LNCAP (cell line): ENCODE measurements around the gene MEP1A.

ENCODE experiments used
- TF ChIP-seq, protein P1 (sequence below): fragments of 450-650 bp; IDR thresholded peaks from 2 replicates; pipeline ENCODE4 v1.5.1; 2017; ENCODE audit warnings: mild to moderate bottlenecking

Gene MEP1A

DNA sequence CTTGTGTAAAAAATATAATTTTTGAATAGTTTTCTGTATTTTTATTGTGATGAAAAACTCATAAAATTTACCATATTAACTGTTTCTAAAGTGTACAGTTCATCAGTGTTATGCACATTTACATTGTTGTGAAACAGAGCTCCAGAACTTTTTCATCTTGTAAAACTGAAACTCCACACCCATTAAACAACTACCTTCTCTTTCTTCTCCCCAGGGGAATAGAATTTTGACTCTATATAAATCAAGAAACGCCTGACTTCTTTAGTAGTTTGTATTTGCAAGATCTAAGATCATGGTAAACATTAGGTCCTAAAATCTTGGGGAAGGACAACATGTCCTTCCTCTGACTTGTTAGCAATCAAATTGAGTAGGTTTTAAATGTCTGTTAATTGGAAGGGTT lies 37.3 kb upstream of the MEP1A start:
- TF ChIP-seq, protein P1, sequence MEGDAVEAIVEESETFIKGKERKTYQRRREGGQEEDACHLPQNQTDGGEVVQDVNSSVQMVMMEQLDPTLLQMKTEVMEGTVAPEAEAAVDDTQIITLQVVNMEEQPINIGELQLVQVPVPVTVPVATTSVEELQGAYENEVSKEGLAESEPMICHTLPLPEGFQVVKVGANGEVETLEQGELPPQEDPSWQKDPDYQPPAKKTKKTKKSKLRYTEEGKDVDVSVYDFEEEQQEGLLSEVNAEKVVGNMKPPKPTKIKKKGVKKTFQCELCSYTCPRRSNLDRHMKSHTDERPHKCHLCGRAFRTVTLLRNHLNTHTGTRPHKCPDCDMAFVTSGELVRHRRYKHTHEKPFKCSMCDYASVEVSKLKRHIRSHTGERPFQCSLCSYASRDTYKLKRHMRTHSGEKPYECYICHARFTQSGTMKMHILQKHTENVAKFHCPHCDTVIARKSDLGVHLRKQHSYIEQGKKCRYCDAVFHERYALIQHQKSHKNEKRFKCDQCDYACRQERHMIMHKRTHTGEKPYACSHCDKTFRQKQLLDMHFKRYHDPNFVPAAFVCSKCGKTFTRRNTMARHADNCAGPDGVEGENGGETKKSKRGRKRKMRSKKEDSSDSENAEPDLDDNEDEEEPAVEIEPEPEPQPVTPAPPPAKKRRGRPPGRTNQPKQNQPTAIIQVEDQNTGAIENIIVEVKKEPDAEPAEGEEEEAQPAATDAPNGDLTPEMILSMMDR = no peak

DNA sequence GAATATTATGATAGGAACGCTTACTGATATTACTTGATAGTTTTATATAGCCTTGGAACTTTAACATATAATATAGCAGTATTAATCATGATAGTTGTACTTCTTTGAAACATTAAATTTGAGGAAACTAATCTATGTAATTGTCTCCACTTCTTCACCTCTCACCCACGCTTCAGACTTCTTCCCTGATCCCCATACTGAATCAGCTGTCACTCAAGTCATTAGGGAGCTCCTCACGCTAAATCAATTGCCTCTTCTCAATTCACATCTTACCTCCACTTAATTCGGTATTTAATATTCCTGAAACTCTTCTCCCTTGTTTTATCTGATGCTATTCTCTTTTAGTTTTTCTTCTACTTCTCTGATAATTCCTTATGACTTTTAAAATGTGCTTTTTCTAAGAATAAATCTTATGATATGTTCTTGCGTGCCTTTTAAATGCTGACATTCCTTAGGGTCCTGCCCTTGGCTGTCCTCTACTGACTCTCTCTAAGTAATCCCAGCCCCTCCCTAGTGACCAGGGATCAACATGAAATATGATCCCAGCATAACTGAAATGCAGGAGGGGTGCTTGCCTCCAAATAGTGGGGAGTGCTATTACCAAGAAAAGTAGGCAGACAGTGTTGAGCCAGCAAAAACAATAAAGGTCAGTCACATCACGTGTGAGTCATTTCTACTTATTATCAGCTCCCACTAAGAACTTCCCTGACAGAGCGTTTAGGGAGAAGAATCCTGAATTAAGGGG lies 36.5 kb upstream of the MEP1A start:
- TF ChIP-seq, protein P1 = no peak

DNA sequence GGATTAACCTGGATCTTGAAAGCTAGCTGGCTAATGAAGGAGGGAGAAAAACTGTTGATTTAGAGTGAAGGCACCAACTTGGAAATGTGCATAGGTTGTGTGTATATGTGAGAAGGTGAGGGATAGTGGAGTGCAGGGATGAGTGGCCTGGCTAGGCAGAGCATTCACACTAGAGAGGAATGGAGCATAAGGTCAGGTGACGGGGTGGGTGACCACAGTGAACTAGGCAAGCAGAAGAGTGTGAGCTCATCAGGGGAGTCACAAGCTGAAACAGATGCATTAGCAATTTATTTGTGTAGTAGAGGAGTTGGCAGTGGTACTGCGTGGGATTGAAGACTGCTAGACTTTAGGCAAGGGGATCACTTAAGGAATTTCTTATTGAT lies 36.0 kb upstream of the MEP1A start:
- TF ChIP-seq, protein P1 = no peak

DNA sequence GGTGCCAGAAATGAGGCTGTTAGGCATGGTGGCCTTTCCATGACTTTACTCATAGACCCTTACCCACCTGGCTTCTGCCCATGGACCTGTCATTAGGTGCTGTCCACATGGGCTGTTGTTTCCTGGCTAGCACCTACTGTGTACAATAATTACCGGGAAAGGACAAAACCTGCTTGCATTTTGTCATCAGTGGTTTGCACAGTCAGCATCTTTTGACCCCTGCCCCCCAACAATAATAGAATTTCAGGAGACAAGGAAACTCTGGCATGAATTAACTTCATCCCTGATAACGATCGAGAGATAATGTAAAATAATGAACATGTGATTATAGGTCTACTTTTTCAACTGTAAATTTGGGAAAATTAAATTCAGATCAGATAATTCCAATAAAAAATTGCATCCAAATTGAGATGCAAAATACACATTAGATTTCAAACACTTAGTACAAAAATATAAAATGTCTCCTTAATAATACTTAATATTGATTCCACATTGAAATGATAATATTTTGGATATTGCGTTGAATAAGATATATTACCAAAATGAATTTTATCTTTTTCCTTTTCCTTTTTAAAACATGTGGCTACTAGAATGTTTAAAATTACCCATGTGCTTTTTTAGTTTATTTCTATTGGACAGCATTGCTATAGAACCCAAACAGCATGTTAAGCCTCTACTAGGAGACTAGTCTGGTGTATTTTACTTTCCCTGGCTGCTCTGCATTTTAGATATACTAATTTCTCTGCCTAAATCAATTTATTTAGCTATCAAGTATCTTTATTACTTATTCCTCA lies 34.0 kb upstream of the MEP1A start:
- TF ChIP-seq, protein P1 = no peak

DNA sequence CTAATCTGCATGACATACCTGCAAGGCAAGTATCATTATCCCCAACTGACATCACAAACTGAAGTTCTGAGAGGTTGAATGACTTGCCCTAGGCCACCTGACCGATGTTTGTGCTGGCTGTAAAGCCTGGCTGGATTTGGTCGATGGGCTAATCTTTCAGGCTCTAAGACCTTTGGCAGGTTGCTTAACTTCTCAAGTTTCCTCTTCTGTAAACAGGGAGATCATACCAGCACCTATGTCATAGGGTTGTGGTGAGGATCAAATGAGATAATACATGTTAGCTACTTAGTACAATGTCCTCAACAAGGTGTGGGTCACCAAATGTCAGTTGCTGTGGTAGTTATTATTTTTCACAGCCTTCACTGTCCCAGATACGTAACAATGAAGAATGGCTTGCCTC lies 32.3 kb upstream of the MEP1A start:
- TF ChIP-seq, protein P1 = no peak

DNA sequence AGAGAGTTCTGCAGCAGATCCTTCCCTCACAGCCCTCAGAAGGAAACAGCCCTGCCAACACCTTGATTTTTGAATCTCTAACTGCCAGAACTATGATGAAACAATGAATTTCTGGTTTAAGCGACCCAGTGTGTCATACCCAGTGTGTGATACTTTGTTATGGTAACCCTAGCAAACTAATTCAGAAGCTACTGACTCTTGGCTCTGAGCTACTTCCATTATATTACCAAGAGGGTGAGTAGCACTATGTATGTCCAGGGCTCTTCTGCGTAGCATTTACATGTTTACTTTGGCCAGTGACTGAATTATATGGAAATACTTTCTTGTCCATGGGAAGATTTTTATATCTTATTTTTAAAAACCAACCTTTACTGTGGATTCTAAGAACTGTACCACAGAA lies 29.7 kb upstream of the MEP1A start:
- TF ChIP-seq, protein P1 = no peak

DNA sequence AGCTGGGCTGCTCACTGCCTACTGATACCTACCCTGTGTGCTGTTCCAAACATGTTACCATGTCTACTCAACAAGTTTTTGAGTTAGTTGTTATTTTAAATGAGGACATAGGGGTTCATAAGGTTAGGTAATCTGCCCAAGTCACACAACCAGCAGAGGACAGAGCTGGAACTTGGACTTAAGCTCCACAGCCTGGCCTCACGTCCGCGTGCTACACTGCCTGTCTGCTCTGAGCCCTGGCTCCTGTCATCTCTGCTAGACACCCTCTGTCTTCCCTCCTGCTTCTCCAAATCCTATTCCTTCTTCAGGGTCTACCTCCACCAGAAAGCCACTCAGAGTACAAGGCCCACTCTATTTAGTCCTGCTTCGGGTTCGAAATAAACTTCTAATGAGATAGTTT lies 28.2 kb upstream of the MEP1A start:
- TF ChIP-seq, protein P1 = no peak
